Prostate gland (tissue), 2 donors: Measurements from ENCODE around the gene VSIG10L.

Experiments
- CTCF ChIP-seq, 4 experiments: fragments of 200-600 bp in 2 of 4; fragments of 450-650 bp in 2 of 4; sonication (generic) in 2 of 4; IDR thresholded peaks; 1 replicate in 3 of 4; 2 replicates in 1 of 4; pipeline ENCODE4 v1.5.1; 2016 to 2019; ENCODE audit warnings: antibody characterized with exemption in 4 of 4, mild to moderate bottlenecking in 2 of 4, moderate library complexity in 2 of 4
- POLR2A ChIP-seq: fragments of 450-650 bp; IDR thresholded peaks from one replicate; pipeline ENCODE4 v1.6.1; 2016; ENCODE audit warnings: antibody characterized with exemption, mild to moderate bottlenecking
- POLR2AphosphoS5 ChIP-seq: sonication (generic); formaldehyde crosslinking; IDR thresholded peaks from one replicate; pipeline ENCODE4 v1.6.1; 2017; ENCODE audit warnings: antibody characterized with exemption

GRCh38 chr19:51368366-51369282, 26.7 kb upstream of the VSIG10L start, which contains the start of gene CLDND2:
- no peak for TF ChIP-seq POLR2A
- TF ChIP-seq CTCF (IDR thresholded peaks at IDR 0.05): no peak
- no peak for TF ChIP-seq POLR2AphosphoS5
